ENCODE data around the gene SMR3A. TPM values are rescaled to one million over a fixed set of nuclear protein-coding genes. Genes with fewer than 3 reads are reported as not detected.
A peak's percentile ranks its signal among the peaks of the same experiment; 100 is the strongest.

The SMR3A gene
- total RNA-seq, 4 donors from 2014 or later: not detected

DNA sequence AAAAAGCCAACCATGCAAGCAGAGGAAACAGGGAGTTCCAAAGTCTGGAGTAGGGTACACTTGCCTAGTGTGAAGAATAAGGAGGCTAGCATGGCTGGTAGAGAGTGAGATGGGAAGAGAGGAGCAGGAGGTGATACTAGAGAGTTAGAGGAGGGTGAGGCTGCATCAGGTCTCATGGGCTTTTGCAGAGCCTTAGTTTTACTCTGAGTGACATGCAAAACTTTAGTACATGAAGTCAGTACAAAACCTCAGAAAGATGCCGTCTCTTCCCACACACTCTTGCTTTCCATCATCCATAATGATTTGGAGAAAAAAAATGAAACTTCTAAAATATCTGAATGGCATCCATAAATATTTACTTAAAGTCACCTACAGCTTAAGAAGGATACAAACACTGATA lies 42.2 kb downstream of the SMR3A start:
- TF ChIP-seq POLR2A (IDR thresholded peaks at IDR 0.05; ENCODE audit: low read depth): no peak
- TF ChIP-seq EP300 (IDR thresholded peaks at IDR 0.05): no peak
- DNase-seq (ENCODE audit: extremely low spot score): peak; percentile 26
- Histone ChIP-seq H3K27me3 (no peaks in the 10 kb centered on the region), H3K4me3 (no peak overlapping the region), H3K4me1 (no peaks in the 10 kb centered on the region), H3K9me3 (no peaks in the 10 kb centered on the region), H3K27ac (replicated peaks in 1 of 4) (no peak overlapping the region), H3K36me3 (no peaks in the 10 kb centered on the region)
- intact Hi-C loops (cut with DNase I): no loop called here
- 89% methylated on average over 1 of the region's 1 CpG for WGBS

DNA sequence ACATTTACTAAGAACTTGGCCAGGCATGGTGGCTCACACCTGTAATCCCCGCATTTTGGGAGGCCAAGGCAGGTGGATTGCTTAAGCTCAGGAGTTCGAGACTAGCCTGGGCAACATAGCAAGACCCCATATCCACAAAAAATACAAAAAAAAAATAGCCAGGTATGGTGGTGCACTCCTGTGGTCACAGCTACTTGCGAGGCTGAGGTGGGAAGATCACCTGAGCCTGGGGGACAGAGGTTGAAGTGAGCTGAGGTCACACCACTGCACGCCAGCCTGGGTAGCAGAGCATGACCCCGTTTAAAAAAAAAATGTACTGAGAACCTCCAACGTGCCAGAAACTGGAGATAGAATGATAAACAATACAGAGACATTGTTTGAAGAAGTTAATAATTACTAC lies 45.2 kb downstream of the SMR3A start:
- Histone ChIP-seq H3K36me3 (no peaks in the 10 kb centered on the region), H3K4me1 (no peaks in the 10 kb centered on the region), H3K27me3 (no peaks in the 10 kb centered on the region), H3K4me3 (no peak overlapping the region), H3K9me3 (no peaks in the 10 kb centered on the region), H3K27ac (replicated peaks in 1 of 4) (no peak overlapping the region)
- TF ChIP-seq POLR2AphosphoS5 (IDR thresholded peaks at IDR 0.05) (no peak), POLR2A (IDR thresholded peaks at IDR 0.05; ENCODE audit: low read depth) (no peak), EP300 (IDR thresholded peaks at IDR 0.05) (no peak)
- TF ChIP-seq, protein P1, sequence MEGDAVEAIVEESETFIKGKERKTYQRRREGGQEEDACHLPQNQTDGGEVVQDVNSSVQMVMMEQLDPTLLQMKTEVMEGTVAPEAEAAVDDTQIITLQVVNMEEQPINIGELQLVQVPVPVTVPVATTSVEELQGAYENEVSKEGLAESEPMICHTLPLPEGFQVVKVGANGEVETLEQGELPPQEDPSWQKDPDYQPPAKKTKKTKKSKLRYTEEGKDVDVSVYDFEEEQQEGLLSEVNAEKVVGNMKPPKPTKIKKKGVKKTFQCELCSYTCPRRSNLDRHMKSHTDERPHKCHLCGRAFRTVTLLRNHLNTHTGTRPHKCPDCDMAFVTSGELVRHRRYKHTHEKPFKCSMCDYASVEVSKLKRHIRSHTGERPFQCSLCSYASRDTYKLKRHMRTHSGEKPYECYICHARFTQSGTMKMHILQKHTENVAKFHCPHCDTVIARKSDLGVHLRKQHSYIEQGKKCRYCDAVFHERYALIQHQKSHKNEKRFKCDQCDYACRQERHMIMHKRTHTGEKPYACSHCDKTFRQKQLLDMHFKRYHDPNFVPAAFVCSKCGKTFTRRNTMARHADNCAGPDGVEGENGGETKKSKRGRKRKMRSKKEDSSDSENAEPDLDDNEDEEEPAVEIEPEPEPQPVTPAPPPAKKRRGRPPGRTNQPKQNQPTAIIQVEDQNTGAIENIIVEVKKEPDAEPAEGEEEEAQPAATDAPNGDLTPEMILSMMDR (IDR thresholded peaks at IDR 0.05): no peak
- DNase-seq (ENCODE audit: extremely low spot score): no peak
- intact Hi-C loops (cut with DNase I): no loop called here
- WGBS: 78% methylated on average over 6 of the region's 6 CpGs

Other genes with a start within 250 kb of the SMR3A start
- not detected for gene PRR27, start 206.5 kb upstream of the SMR3A start, total RNA-seq
- under 1 TPM in 1 of 4 donors, not detected in 3; 0.66 TPM for gene ODAM, start 165.0 kb upstream of the SMR3A start, total RNA-seq
- not detected for gene FDCSP, start 134.6 kb upstream of the SMR3A start, total RNA-seq
- not detected for gene CSN3, start 118.2 kb upstream of the SMR3A start, total RNA-seq
- not detected for gene CABS1, start 25.8 kb upstream of the SMR3A start, total RNA-seq
- not detected for gene SMR3B, start 22.4 kb downstream of the SMR3A start, total RNA-seq
- gene OPRPN, start 37.2 kb downstream of the SMR3A start, total RNA-seq: not detected
- gene MUC7, start 111.4 kb downstream of the SMR3A start, total RNA-seq: not detected
- not detected for gene AMTN, start 157.8 kb downstream of the SMR3A start, total RNA-seq
- gene AMBN, start 231.5 kb downstream of the SMR3A start, total RNA-seq: not detected

Measured in esophagus muscularis mucosa (tissue), 4 donors.